Stimulated activated CD4-positive, alpha-beta T cell treated with anti-CD3 and anti-CD28 coated beads, Interleukin-2, amount 100 ng/mL, for 48 hours (primary cell): ENCODE data around the gene CLDND2.

Source experiments
- DNase-seq, 2 donors: peaks; one replicate each; pipeline ENCODE4 v3.0.0-alpha.2; 2020

The CLDND2 gene

DNA sequence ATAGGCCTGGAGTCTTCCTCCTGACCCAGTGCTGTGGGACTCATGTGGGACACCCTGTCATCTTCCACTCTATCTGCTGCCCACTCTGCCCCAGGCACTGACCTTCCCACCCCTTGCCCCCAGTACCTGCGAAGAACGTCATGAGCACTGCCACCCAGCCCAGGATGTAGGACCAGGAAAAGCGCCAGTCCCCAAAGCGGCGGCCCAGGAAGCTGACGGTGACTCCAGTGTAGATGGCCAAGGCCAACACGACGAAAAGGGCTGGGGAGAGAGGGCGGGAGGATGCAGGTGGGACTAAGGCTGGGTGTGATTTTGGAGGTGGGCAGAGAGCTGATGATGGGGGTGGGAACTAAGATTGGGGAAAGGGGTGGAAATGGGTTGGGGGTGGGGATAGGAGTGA, 11.6 kb upstream of the CLDND2 start:
- DNase-seq: no peak

- no peak for DNase-seq
Measured at GRCh38 chr19:51377422-51377821, 8.6 kb upstream of the CLDND2 start.

GRCh38 chr19:51375504-51376221, 6.9 kb upstream of the CLDND2 start:
- no peak for DNase-seq

- DNase-seq: peak; percentile 64 to 67
Measured at GRCh38 chr19:51372649-51373504, 4.1 kb upstream of the CLDND2 start, which contains the start of gene NKG7. Gene NKG7 (minus strand): TSS chr19:51372654. CDS start chr19:51372535, 119 bp downstream.

- DNase-seq: no peak
Measured at GRCh38 chr19:51372021-51372648, 3.3 kb upstream of the CLDND2 start.

DNA sequence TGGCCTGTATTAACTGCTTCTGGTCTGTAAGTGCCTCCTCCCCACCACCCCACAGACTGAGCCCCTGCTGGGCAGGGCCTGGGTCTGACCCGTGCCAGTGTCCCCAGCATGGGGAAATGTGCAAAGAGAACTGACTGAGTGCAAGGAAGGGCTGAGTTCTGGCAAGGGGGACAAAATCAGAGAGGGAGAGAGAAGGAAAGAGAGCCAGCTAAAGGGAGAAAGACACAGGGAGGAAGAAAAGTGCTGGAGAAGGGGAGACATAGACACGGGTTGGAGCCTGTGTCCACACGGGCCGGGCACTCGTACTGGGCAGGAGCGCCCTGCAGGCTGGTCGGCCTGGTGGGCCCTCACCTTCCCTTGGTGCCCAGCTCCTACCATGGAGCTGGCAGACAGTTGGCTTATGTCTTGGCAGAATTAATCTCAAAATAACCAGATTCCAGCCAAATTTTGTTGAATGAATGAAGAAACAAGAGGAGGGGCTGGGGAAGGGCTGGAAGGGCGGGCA, 2.4 kb upstream of the CLDND2 start:
- no peak for DNase-seq

- DNase-seq: no peak
Measured at GRCh38 chr19:51370230-51370629, 1.4 kb upstream of the CLDND2 start.

- peak; percentile 99 for DNase-seq
Measured at GRCh38 chr19:51367565-51368365, 1.0 kb downstream of the CLDND2 start.

- no peak for DNase-seq
Measured at GRCh38 chr19:51367255-51367564, 1.6 kb downstream of the CLDND2 start.

DNA sequence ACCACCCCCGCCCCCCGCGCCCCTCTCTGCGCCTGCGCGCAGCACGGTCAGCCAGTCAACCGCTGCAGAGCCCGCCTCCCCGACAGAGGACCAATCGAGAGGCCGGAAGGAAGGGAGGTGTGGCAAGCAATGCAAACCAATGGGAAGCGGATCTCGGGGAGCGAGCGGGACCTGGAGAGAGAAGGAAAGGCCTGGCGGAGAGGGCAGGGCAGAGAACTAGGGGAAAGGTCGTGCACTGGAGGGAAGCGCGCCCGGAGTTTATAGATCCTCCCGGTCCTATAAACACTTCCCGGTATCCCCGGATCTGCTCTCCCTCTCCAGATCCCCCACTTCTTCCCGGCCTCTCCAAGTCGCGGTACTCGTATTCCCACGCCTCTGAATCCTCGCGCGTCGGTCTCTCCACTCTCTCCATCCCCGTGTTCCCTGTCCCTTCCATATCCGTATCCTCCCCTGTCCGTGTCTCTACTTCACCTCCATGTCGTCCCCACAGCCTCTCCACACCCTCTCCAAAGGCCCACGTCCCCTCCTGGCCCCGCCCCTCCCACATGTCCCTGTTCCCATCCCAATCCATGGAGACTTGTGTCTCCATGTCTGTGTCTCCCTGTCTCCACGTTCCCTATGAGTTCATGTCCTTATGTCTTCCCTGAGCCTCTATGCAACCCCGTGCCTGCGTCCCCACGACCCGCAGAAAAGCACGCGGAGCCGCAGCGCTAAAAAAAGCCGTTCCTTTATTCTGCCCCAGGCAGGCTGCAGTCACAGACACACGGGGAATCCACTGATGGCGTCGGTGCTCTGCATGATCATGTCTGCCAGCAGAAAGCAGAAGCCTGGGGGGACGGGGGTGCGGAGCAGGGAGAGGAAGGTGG, 2.2 kb downstream of the CLDND2 start:
- DNase-seq: peak; percentile 88 to 93

DNA sequence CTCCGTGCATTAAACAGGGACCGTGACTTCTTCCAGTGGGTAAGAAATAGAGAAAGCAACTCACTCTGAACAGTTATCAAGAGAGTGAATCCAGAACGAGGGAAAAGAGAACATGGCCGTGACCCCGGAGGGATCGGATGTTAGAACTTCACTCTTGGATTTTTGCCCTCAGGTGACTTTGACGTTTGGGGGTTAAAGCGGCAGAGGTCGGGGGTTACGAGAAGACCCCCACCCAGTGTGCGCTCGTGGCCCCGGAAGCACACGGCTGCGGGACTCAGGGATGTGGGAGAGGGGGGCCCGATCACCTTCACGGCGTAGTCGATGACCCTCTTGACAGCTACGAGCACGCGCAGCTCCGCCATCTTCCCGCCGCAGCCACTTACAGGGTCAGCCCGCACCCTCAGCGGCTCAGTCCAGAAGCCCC, 2.8 kb downstream of the CLDND2 start, which contains the start of gene ETFB:
TSS of gene ETFB (minus strand) at position 424 of the 424 bp plus-strand sequence. CDS start at position 362, 62 bp downstream.
- no peak for DNase-seq

DNA sequence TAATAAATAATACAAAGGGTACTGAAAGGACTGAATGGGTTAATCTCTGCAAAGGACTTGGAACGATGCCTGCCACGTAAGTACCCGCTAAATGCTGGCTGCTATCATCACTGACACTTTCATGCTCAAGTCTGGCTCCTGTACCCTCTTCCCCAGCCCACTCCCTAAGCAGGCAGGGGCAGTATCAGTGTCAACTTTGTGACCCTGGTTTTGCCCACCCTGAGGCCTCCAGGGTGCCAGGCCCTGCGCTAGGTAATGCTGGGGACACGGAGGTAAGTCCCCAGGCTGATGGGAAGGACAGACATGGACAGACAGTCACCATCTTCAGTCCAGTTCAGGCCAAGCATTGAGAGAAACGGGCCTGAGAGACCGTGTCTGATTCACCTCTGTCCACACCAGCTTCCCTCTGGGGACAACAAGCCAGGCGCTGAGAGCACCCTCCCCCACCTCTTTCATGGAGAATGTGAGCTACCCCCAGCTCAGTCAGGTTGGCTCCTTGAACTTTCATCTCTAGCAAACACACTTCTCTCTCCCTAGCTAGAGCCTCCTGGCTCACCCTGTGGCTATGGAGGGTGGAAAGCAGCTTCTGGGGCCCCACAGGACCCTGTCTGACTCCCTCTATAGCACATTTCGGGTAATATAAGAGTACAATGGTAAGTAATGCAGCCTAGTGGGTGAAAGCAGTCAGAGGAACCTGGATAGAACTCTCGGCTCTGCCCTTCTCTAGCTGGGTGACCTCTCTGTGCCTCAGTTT, 3.4 kb downstream of the CLDND2 start:
- DNase-seq: no peak

GRCh38 chr19:51364200-51365106, 4.3 kb downstream of the CLDND2 start:
- DNase-seq: no peak

DNA sequence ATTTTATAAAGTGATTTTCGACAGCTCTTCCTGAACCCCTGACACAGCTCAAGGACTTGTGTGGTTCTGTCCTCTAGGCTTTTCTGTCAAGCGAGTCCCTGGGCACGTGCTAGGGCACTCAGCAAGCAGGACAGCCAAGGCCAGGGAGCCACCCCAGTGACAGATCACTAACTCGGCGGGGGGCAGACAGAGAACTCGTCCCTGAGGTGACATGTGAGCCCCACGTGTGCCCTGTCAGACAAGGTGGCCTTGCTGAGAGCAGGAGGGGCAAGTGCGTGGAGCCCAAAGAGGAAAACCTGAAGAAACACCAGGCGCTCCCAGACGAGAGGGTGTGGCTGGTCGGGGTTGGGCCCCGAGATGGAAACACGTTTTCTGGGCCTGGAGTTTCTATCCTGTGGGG, 7.6 kb downstream of the CLDND2 start:
- no peak for DNase-seq

DNA sequence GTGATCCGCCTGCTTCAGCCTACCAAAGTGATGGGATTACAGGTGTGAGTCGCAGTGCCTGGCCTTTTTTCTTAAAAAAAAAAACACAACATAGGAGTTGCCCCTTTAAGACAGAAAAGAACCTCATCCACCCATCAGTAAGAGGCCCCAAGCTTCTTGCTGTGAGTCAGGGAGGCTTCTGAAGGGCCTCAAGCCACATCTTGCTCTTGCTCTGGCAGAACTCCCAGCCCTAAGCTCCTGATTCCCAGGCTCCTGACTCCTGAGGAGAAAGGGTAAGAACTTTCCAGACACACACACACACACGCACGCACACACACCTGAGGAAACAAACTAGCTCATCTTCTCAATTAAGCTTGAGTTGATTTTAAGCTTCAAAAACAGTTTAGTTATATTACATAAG, 9.5 kb downstream of the CLDND2 start:
- DNase-seq: no peak

DNA sequence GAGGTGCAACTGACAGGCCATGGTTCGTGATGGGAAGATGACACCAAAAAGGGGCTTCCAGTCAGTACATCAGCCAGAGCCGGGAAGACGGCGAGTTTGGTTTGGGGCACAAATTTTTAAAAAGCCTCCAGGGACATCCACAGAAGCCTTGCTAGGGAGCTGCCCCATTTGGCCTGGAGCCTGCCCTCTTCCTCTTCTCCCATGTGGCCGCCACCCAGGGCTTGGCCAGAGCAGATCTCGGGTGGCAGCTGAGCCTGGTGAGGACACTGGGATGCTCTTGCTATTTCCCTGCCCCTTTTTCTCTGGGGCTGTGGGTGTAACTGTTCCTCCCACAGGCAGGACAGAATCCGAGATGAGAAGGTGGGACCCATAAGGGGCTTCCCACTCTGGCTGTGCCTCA, 10.9 kb downstream of the CLDND2 start:
- no peak for DNase-seq

DNA sequence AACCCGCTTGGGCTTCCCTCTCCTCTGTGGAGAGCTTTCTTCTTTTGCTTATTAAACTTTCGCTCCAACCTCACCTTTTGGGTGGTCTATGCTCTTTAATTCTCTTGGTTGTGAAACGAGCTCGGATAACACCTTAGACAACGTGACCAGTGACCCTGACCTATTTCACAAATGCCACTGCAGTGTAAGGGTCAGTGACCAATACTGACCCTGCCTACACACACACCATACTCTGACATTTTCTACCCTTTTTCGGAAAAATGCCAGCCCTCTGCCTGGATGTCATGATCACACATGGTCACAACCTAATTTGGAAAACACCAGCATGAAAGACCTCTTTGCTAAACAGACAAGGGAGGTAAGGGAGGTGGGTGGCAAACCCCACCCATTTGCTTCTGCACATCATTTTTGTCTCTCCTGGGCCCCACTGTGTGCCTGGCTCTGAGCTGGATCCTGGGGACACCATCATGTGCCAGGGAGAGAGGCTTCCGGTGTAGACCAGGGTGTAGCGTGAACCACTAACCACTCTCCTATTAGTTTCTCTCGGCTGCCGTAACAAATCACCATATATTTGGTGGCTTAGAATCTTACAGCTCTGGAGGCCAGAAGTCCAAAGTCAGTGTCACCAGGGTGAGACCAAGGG, 12.5 kb downstream of the CLDND2 start:
- no peak for DNase-seq

- no peak for DNase-seq
Measured at GRCh38 chr19:51354742-51355148, 14.1 kb downstream of the CLDND2 start.

GRCh38 chr19:51354103-51354741, 14.6 kb downstream of the CLDND2 start:
- DNase-seq: no peak
